T follicular helper cell (primary cell): ENCODE results near the gene RPS6KA4.

Experiments used
- DNase-seq: peaks from one replicate; pipeline ENCODE4 v3.0.0-alpha.2; 2020; ENCODE audit warnings: low read depth

RPS6KA4 gene

DNA sequence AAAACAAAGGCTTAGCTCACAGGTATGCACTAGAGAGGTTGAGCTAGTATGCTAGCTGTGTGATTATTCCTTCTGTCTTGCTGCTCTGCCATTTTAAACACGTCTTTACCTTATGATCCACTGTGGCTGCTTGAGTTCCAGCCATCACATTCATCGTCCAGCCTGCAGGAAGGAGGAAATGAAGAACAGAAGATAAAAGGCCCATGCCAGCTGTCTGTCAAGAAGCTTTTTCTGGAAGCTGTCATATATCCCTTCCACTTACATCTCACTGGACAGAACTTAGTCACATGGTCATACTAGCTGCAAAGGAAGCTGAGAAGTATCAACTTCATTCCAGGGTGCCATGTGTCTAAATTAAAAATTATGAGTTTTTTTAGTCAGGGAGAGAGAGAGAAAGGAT, 31.6 kb upstream of the RPS6KA4 start:
- no peak for DNase-seq

DNA sequence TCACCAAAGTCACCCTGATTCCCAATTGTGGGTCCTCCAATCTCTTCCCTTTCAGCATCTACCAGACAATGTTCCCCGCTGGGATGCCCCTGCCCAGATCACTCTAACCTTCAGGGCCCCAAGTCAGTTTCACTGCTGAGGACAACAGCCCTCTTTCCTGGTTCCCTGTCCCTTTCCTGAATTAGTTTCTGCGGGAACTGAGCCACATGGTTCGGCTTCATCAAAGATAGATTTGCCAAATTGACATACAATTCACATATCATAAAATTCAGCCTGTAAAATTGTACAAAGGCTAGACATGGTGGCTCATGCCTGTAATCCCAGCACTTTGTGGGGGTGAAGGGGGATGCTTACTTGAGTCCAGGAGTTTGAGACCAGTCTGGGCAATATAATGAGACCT, 31.0 kb upstream of the RPS6KA4 start:
- no peak for DNase-seq

DNA sequence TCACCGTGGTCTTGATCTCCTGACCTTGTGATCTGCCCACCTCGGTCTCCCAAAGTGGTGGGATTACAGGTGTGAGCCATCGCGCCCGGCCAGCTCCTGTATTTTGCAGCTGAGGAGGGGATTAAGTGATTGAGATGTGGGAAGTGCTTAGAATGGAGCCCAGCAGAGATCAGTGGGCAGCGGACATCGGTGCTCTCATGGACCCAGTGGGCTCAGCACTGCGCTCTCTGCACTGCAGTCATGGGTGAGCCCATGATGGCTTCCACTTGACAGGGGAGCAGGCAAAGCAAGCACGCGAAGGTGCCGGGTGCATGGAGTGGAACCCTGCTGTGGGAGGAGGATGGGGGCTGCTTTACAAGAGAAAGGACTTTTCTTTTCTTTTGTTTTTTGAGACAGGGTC, 28.1 kb upstream of the RPS6KA4 start:
- DNase-seq = no peak

DNA sequence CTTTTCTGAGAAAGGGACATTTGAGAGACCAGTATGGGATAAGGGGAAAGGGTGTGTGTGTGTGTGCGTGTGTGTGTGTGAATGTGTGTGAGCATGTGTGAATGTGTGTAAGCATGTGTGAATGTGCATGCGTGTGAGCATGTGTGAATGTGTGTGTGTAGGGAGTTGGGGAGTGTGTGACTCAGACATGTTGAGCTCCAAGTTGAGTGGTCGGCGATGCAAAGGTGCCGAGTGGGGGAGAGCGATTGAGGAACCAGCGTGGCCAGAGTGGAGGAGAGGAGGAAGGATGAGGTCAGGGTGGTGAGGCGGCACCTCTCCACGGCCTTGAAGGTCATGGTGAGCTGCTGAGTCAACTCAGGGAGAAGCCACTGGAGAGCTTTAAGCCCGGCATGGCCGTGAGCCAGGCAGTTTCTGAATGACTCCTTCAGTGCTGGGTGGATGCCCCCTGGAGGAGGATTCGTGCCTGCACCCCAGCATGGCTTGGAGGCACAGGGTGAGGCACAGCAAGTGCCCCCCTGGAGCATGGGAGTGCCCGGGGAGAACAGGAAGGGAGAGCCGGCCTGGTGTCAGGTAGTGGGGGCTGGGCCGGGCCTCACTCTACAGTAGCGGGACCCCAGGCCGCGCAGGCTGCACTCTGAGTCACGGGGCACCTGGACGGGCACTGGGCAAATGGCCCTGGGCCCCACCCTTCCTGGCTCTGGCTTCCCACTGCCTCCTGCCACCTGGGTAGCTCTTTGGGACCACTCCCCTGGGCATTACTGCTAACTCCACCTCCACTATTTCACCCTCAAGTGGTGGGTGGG, 27.2 kb upstream of the RPS6KA4 start:
- peak; percentile 39 for DNase-seq

DNA sequence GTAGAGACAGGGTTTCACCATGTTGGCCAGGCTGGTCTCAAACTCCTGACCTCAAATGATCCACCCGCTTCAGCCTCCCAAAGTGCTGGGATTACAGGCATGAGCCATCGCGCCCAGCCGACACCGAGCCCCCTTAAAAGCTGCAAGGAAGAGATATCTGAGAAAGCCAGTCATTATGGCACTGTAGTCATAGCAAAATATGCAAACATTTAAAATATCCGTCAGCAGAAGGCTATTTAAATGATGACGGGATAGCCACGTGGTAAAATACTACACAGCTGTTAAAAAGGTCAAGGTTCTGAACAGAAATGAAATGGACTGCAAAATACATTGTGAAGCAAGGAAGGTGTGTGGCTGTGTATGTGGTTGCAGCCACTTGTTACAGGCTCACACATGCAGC, 25.4 kb upstream of the RPS6KA4 start:
- no peak for DNase-seq

DNA sequence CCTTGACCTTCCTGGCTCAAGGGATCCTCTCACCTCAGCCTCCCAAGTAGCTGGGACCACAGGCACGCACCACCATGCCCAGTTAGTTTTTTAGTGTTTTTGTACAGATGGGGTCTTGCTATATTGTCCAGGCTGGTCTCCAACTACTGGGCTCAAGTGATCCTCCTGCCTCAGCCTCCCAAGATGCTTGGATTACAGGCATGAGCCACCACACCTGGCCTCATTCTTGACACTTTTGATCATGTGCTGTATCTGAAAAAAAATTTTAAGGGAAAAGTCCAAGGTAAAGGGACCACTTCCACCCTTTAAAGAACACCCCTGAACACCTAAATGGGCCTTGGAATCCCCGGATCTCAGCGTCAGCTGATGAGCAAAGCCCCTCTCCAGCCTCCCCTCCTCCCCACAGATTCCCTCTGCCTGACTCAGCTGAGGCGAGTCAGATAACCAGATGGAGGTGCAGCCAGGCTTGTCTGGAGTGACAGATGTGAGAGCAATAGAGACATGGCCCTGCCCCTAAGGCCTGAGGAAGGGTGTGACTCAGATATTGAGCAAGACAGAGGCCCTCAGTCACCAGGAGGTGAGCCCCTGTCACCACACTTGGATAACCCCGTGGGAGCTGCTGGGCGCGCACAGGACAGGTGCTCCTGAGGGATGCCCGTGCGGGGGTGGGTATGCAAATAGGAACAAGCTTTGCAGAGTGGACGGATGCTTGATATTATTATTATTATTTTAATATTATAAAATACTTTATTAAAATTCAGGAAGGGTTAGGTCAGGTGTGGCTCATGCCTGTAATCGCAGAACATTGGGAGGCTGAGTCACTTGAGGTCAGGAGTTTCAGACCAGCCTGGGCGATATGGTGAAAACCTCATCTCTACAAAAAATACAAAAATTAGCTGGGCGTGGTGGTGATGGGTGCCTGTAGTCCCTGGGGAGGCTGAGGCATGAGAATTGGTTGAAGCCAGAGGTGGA, 23.9 kb upstream of the RPS6KA4 start:
- no peak for DNase-seq

DNA sequence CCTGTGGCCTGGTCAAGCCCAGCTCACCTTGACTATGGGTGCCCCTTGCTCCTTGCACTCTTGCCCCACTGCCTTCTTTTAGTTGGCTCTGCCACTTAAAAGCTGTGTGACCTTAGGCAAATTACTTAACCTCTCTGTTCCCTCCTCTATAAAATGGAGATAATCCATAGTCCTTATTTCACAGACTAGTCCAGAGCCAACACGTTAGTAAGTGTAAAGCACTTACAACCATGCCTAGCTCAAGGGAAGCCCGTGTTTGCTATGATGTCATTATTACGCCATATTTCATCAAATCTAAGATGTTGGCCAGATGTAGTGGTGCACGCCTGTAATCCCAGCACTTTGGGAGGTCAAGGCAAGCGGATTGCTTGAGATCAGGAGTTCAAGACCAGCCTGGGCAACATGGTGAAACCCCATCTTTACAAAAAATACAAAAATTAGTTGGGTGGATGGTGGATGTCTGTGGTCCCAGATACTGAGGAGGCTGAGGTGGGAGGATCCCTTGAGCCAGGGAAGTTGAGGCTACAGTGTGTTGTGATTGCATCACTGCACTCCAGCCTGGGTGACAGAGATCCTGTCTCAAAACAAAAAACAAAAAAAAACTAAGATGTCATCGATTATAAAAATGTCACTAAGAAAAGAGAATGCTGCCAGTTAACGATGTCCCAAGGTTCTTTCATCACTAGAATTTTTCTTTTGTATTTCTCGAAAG, 21.3 kb upstream of the RPS6KA4 start:
- no peak for DNase-seq

DNA sequence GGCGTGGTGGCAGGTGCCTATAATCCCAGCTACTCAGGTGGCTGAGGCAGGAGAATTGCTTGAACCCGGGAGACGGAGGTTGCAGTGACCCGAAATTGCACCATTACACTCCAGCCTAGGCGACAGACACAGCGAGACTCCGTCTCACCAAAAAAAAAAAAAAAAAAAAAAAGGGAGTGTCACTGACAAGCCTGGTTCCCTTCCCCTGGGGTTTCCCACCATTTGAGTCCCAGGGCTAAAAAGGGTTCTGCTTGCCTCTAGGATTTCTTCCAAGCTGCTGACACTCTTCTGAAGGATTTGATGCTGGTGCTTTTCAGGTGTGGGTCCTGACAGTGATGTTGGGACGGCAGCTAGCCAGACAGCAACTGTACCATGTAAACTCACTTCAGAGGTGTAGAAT, 20.2 kb upstream of the RPS6KA4 start:
- no peak for DNase-seq

DNA sequence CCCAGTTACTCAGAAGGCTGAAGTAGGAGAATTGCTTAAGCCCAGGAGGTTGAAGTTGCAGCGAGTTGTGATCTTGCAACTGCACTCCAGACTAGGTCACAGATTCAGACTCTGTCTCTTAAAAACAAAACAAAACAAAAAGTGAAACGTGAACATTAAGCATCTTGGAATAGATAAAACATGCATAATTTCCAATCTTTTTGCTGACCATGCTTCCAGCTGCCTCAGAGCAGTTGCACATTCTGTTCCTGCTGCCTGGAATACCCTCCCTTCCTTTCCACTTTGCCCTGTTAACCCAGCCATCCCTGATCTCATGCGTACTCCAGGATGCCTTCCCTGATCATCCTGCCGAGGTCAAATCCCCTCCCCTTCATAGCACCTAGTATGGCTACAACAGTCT, 19.7 kb upstream of the RPS6KA4 start:
- no peak for DNase-seq

DNA sequence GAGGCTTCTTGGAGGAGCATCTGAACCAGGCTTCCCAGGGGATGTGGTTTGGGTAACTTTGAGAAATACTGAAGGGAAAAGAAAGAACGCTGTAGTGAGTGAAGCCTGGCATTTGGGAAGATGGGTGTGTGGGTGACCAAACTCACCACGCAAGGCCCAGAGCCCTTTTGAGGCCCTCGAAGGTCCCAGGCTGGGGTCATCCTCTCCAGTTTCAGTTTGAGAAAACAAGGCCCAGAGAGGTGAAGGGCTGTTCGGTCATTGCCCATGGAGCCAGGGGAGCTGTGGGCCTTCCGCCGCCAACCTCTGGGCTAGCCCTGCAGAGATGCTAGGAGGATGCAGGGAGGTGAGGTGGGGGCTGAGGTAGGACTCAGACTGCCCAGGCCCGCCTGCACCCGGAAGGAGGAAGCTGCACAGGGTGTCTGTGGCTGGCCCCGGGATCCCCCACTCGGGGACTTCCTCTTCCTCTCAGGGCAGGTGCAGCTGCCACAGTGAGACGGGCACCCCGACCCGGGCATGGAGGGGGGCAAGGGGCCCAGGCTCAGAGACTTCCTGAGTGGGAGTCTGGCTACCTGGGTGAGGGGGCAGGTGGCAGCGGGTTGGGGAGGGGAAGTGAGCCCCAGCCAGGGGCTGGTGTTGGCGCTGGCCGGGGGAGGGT, 19.1 kb upstream of the RPS6KA4 start, which contains the start of gene CCDC88B:
TSS of gene CCDC88B (plus strand) at position 451 of the 655 bp plus-strand sequence. CDS start at position 514, 63 bp downstream.
- peak; percentile 77 for DNase-seq

DNA sequence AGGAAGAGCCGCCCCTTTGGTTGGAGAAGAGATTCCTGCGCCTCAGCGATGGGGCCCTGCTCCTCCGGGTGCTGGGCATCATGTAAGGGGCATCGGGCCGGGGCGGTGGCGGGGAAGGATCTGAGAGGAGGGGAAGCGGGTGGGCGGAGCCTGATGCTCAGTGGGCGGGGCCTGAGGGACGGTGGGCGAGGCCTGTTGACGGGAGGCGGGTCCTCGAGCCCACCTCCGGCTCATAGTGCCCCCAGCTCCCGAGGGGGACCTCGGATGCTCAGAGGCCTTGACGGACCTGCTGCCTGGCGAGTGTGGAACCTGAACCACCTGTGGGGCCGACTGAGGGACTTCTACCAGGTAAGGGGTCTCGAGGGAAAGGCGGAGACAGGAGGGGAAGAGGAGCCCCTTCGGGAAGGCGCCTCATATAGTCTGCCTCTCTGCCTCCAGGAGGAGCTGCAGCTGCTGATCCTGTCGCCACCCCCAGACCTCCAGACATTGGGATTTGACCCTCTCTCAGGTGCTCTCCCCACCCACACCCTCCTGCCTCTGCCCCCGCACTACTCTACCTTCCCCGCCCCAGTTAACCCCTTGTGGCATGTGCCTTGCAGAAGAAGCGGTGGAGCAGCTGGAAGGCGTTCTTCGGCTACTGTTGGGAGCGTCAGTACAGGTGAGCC, 18.2 kb upstream of the RPS6KA4 start:
- peak; percentile 59 for DNase-seq

DNA sequence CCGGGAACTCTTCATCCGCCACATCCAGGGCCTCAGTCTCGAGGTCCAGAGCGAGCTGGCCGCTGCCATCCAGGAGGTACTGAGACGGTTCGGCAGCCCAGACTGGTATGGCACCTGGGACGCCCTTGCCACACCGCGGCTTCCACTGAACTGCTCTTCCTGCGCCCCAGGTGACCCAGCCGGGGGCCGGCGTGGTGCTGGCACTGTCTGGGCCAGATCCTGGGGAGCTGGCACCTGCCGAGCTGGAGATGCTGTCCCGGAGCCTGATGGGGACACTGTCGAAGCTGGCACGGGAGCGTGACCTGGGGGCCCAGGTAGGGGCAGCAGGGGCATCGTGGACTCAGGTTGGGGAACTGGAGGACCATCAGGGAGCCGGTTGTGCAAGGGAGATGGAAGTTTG, 17.5 kb upstream of the RPS6KA4 start:
- no peak for DNase-seq

DNA sequence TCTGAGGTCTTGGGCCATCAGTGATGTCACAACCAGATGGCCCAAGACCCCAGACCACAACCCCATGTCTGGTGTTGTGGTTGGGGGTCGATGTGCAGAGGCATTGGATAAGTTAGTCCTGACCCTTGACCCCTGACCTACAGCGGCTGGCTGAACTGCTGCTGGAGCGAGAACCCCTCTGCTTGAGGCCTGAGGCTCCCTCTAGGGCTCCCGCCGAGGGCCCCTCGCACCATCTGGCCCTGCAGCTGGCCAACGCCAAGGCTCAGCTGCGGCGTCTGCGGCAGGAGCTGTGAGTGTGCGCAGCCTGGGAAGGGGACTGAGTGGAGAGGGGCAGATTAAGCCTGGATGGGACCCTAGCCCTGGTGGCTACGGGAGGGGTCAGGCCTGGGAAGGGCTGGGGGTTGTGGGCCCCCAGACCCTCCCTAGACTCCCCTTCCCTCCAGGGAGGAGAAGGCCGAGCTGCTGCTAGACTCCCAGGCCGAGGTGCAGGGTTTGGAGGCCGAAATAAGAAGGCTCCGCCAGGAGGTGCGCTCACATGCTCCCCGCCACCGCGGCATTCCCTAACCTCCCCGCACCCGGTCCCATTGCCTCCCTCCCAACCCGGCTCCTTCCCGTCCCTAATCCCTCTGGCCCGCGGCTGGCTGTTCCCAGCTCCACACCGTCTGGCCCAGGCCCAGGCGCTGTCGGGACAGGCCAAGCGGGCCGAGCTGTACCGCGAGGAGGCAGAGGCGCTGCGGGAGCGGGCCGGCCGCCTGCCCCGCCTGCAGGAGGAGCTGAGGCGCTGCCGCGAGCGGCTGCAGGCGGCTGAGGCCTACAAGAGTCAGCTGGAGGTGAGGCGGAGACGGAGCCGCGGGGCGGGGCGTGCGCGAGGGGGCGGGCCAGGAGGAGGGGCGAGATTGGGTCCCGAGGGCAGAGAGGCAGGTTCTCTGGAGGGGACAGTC, 16.8 kb upstream of the RPS6KA4 start:
- DNase-seq = peak; percentile 85

DNA sequence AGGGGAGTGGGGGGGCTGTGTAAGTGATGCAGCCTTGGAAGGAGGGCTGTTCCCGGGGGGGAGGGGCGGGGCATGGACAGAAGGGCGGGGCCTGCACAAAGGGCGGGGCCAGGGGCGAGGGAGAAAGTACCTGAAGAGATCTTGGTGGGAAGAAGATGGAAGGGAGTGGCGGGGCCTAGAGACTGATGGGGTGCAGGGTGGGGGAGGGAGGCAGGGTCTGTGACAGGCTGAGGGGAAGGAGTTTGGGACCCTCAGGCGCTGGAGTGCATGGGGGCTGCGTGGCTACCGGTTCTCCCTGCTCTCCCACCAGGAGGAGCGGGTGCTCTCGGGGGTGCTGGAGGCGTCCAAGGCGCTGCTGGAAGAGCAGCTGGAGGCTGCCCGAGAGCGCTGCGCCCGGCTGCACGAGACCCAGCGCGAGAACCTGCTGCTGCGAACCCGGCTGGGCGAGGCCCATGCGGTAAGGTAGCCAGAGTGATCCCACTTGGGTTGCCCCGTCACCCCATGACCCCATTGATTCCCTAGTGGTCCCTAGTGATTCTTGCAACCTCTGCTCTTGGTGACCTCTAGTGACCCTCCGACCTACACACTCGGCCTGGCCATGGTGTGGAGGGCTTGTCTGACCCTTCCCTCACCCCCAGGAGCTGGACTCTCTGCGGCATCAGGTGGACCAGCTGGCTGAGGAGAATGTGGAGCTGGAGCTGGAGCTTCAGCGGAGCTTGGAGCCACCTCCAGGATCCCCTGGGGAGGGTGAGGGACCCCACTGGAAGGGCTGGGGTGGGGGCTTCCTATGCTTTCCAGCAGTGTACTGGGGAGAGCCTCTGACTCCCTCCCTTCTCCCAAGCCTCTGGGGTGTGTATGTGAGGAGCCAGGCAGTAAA, 15.9 kb upstream of the RPS6KA4 start:
- no peak for DNase-seq

DNA sequence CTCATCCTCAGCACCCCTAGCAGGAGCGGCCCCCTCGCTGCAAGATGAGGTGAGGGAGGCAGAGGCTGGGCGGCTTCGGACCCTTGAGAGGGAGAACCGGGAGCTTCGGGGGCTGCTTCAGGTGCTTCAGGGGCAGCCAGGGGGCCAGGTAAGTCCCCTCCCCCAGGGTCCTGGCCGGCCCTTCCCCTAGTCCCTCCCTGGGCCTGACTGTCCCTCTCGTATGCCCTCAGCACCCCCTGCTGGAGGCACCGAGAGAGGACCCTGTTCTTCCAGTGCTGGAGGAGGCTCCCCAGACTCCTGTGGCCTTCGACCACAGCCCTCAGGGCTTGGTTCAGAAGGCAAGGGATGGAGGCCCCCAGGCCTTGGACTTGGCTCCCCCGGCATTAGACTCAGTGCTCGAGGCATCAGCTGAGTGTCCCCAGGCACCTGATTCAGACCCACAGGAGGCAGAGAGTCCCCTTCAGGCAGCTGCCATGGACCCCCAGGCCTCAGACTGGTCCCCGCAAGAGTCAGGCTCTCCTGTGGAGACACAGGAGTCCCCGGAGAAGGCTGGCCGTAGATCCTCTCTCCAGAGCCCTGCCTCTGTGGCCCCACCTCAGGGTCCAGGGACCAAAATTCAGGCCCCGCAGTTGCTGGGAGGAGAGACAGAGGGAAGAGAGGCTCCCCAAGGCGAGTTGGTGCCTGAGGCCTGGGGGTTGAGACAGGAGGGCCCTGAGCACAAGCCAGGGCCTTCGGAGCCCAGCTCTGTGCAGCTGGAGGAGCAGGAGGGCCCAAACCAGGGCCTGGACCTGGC, 15.0 kb upstream of the RPS6KA4 start:
- DNase-seq = no peak

DNA sequence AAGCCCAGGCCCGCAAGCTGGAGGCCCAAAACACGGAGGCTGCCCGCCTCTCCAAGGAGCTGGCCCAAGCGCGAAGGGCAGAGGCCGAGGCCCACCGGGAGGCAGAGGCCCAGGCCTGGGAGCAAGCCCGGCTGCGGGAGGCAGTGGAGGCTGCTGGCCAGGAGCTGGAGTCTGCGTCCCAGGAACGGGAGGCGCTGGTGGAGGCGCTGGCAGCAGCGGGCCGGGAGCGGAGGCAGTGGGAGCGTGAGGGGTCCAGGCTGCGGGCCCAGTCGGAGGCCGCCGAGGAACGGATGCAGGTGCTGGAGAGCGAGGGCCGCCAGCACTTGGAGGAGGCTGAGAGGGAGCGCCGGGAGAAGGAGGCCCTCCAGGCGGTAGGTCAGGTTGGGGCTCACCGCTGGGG, 14.2 kb upstream of the RPS6KA4 start:
- DNase-seq = no peak

DNA sequence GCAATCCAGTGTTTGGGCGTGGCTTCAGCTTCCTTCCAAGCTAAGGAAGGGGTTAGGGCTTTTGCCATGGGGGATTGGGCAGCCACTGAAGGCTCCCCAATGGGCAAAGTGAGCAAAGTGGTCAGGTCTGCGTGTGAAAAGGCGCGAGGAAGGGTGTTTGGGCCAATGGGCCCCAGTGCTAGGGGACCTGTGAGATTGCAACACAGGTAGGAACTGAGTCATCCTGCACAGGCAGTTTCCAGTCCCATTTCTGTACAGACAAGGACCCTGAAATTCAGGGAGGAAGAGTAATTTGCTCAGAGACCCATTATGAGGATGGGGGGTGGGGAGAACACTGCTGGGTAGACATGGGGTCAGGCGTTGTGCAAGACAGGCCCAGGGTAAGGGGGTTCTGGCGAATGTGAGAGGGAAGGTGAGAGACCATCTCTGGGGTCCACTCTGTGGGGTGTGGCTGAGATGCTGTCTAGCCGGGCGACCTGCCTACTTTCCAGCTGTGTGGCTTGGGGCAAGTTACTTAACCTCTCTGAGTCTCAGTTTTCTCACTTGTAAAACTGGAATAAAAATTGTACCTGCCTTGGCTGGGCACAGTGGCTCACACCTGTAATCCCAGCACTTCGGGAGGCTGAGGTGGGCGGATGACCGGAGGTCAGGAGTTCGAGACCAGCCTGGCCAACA, 11.6 kb upstream of the RPS6KA4 start:
- DNase-seq = no peak
